BE2C (cell line): ENCODE data around the gene GDPD2.
A peak's percentile ranks its signal among the peaks of the same experiment; 100 is the strongest.

ENCODE experiments used
- DNase-seq: peaks from one replicate; pipeline ENCODE4 v3.0.0-alpha.2; 2020
- H3K27me3 ChIP-seq: fragments of 250-450 bp; sonication (Bioruptor Pico); 2 replicates; pipeline ENCODE4 v1.5.1; 2020; ENCODE audit warnings: mild to moderate bottlenecking
- H3K36me3 ChIP-seq: fragments of 250-450 bp; sonication (Bioruptor Pico); 2 replicates; pipeline ENCODE4 v1.5.1; 2020; ENCODE audit warnings: mild to moderate bottlenecking
- H3K4me1 ChIP-seq: fragments of 250-450 bp; sonication (Bioruptor Pico); 2 replicates; pipeline ENCODE4 v1.5.1; 2020
- H3K4me3 ChIP-seq: 2 replicates; pipeline ENCODE4 v1.5.1; 2011; ENCODE audit warnings: low read depth, low read length
- H3K9me3 ChIP-seq: fragments of 250-450 bp; sonication (Bioruptor Pico); 2 replicates; pipeline ENCODE4 v1.5.1; 2020
- TF ChIP-seq, protein P1 (sequence below): IDR thresholded peaks from 2 replicates; pipeline ENCODE4 v1.5.1; 2012; ENCODE audit warnings: mild to moderate bottlenecking, low read depth, low read length

Gene GDPD2

DNA sequence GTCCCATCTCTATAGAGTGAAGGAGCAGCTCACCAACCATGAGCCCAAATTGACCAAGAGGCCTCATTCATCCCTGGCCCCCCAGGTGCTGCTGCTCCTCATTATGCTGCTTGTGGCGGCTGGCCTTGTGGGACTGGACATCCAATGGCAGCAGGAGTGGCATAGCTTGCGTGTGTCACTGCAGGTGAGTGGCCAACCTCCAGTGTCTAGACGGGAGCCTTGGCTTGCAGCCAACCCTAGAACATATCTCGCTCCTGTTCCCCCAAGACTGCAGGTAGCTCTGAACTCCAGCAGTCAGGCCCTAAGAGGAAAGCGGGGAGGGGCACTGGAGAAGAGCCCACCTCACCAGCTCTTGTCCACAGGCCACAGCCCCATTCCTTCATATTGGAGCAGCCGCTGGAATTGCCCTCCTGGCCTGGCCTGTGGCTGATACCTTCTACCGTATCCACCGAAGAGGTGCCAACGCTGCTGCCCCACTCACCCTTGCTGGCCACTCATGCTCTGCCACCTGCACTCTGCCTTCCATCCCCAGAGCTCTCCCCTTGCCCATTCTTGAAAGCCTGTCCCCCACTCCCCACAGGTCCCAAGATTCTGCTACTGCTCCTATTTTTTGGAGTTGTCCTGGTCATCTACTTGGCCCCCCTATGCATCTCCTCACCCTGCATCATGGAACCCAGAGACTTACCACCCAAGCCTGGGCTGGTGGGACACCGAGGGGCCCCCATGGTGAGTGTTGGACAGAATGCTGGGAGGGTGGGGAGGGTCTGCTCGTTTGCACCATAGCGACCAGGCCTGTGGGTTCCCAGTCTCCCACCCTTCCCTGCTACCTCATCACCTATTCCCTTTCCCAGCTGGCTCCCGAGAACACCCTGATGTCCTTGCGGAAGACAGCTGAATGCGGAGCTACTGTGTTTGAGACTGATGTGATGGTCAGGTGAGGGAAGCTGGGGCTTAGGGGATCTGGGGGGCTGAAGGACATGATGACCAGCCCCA is 3.5 kb downstream of the GDPD2 start:
- H3K27me3 ChIP-seq = no peaks in the 10 kb centered on the region
- H3K4me1 ChIP-seq = no peaks in the 10 kb centered on the region
- H3K9me3 ChIP-seq = no peaks in the 10 kb centered on the region
- H3K36me3 ChIP-seq = no peaks in the 10 kb centered on the region
- H3K4me3 ChIP-seq = no peak overlapping the region
- TF ChIP-seq, protein P1, sequence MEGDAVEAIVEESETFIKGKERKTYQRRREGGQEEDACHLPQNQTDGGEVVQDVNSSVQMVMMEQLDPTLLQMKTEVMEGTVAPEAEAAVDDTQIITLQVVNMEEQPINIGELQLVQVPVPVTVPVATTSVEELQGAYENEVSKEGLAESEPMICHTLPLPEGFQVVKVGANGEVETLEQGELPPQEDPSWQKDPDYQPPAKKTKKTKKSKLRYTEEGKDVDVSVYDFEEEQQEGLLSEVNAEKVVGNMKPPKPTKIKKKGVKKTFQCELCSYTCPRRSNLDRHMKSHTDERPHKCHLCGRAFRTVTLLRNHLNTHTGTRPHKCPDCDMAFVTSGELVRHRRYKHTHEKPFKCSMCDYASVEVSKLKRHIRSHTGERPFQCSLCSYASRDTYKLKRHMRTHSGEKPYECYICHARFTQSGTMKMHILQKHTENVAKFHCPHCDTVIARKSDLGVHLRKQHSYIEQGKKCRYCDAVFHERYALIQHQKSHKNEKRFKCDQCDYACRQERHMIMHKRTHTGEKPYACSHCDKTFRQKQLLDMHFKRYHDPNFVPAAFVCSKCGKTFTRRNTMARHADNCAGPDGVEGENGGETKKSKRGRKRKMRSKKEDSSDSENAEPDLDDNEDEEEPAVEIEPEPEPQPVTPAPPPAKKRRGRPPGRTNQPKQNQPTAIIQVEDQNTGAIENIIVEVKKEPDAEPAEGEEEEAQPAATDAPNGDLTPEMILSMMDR = no peak
- DNase-seq = no peak

DNA sequence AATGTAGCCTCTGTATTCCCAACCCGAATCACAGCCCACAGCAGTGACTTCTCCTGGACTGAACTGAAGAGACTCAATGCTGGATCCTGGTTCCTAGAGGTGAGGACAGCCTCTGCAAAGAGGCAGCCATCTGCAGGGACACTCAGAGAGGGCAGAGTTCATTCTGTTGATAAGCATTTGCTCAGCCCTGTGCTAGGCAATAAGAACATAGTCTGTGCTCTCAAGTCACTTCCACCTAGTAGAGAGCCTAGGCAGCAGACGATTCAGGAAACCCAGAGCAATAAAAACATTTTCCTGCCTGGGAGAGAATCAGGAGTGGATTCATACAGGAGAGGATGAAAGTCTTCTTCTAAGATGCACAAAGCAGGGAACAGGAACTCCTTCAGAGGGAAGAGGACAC is 4.3 kb downstream of the GDPD2 start:
- TF ChIP-seq, protein P1 = no peak
- no peak for DNase-seq
- no peaks in the 10 kb centered on the region for H3K36me3 ChIP-seq

DNA sequence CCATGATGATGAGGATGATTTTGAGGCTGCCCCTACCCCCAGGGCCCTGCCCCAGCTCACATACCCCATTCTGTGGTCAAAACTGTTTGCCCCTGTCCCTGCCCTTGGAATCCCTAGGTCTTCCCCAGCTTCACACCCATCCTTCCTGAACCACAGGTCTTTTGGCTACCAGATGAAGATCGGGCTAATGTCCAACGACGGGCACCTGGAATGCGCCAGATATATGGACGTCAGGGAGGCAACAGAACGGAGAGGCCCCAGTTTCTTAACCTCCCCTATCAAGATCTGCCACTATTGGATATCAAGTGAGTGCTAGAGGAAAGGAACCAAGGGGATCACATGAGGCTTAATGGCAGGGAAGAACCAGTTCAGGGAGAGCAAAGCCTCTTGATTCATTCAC is 6.6 kb downstream of the GDPD2 start:
- Histone ChIP-seq H3K27me3 (no peaks in the 10 kb centered on the region), H3K4me3 (no peak overlapping the region), H3K36me3 (no peaks in the 10 kb centered on the region), H3K9me3 (no peaks in the 10 kb centered on the region), H3K4me1 (no peaks in the 10 kb centered on the region)
- TF ChIP-seq, protein P1 = no peak
- no peak for DNase-seq

More for the DNA sequence above, 4.3 kb downstream of the GDPD2 start:
- Histone ChIP-seq H3K4me1 (no peaks in the 10 kb centered on the region), H3K9me3 (no peaks in the 10 kb centered on the region), H3K27me3 (no peaks in the 10 kb centered on the region), H3K4me3 (no peak overlapping the region)

DNA sequence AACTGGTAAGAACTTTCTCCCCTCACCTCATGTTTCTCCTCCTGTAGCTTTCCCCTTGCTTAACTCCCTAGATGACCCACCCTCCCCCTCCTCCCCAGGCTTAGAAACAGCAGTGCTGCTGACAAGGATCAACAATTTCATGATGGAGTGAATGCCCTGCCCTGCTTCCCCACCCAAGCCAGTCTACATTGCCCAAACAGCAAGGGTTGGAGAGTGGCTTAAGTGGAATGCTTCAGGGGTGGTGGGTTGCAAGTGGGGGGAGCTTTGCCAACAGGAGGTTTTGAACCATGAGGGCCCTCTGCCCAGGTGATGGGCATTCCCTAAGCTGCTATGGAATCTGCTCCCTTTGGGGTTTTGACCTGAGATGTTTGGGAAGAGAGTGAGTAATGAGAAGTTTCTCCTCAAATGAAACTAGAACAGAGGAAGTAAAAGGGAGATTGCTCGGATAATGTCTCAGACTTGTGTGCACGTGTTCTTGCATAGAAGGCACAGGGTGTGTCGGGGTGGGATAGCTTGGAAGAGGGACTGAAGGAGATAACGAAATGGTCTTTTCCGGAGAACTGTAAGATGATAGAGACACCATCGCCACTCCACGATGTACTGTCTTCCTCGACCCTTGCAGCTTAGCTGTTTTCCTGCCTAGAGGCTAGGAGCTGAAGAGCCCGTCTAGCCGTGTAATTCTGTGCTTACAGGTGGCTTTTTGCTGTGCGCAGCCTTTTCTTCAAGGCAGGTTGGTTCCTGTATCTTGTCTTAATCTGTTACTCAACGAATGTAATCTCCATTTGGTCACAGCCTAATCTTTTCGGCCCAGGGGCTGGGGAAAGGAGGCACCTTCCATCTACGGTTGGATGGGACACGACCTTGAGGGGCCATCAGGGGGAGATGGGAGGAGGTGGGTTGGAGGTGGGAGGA is 10.1 kb downstream of the GDPD2 start:
- H3K9me3 ChIP-seq = no peaks in the 10 kb centered on the region
- no peak for DNase-seq
- no peaks in the 10 kb centered on the region for H3K36me3 ChIP-seq
- TF ChIP-seq, protein P1 = no peak
- peak overlapping the region; percentile 34 for H3K4me3 ChIP-seq
- H3K27me3 ChIP-seq = no peaks in the 10 kb centered on the region
- no peaks in the 10 kb centered on the region for H3K4me1 ChIP-seq

DNA sequence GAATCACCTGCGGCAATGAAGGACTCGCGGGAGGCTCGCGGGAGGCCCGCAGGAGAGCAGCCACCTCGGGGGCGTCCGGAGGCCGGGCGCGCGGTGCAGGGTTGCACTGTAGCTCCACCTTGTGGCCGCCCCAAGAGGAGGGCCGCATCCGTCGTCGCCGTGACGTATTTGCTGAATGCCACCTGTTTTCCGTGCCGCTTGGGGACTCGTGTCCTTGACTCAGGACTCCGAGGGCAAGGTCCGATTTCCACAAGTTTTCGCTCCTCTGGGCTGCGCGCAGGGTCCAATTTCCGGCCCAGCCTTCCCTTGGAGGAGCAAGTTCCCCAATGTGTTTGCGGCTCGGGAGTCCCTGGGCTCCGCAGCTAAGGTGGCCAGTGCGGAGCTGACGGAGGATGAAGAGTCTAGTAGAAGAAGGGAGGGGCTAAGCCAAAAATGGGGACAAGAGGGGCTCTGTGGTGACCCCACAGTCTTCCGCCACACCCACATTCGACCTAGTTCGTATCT is 10.8 kb downstream of the GDPD2 start:
- DNase-seq = peak; percentile 74
- no peaks in the 10 kb centered on the region for H3K4me1 ChIP-seq
- H3K4me3 ChIP-seq = peak overlapping the region; percentile 79
- H3K36me3 ChIP-seq = no peaks in the 10 kb centered on the region
- H3K9me3 ChIP-seq = no peaks in the 10 kb centered on the region
- H3K27me3 ChIP-seq = no peaks in the 10 kb centered on the region
- TF ChIP-seq, protein P1 = peak; percentile 54
